Esophagus muscularis mucosa (tissue), 4 donors: Measurements from ENCODE around the gene PGM2. TPM values are rescaled to one million over a fixed set of nuclear protein-coding genes. Genes with fewer than 3 reads are reported as not detected.
"Not testable (repeated sequence)": the region's sequence is repeated elsewhere in the genome, so short reads cannot be mapped to it uniquely, and the experiment has no call there.

Experiments used
- DNase-seq: peaks from one replicate; pipeline ENCODE4 v3.0.0-alpha.2; 2017; ENCODE audit errors: extremely low spot score
- H3K27ac ChIP-seq, 4 donors: fragments of 200-600 bp; sonication (generic); replicated peaks in 1 of 4; 1 replicate in 3 of 4; 2 replicates in 1 of 4; pipeline ENCODE4 v1.5.1; 2016 to 2019; ENCODE audit warnings: mild to moderate bottlenecking in 1 of 4
- H3K27me3 ChIP-seq, 4 donors: fragments of 200-600 bp; sonication (generic); one replicate each; pipeline versions ENCODE4 v1.5.1 to v1.6.0; 2016 to 2019
- H3K36me3 ChIP-seq, 4 donors: fragments of 200-600 bp; sonication (generic); one replicate each; pipeline ENCODE4 v1.5.1; 2016 to 2019
- H3K4me1 ChIP-seq, 4 donors: fragments of 200-600 bp; sonication (generic); one replicate each; pipeline ENCODE4 v1.5.1; 2016 to 2019
- H3K4me3 ChIP-seq, 4 donors: fragments of 200-600 bp; sonication (generic); 1 replicate in 2 of 4; 2 replicates in 2 of 4; pipeline ENCODE4 v1.5.1; 2016 to 2019; ENCODE audit warnings: mild to moderate bottlenecking in 4 of 4, moderate library complexity in 1 of 4
- H3K9me3 ChIP-seq, 4 donors: fragments of 200-600 bp; sonication (generic); 1 replicate in 3 of 4; 2 replicates in 1 of 4; pipeline ENCODE4 v1.5.1; 2016 to 2019
- CTCF ChIP-seq, 3 experiments: fragments of 200-600 bp in 2 of 3; fragments of 450-650 bp in 1 of 3; sonication (generic) in 2 of 3; IDR thresholded peaks; one replicate each; pipeline ENCODE4 v1.5.1; 2017 to 2019; ENCODE audit warnings: antibody characterized with exemption in 3 of 3, mild to moderate bottlenecking in 2 of 3, moderate library complexity in 1 of 3
- EP300 ChIP-seq: sonication (generic); formaldehyde crosslinking; IDR thresholded peaks from one replicate; pipeline ENCODE4 v1.6.1; 2017; ENCODE audit warnings: antibody characterized with exemption
- POLR2A ChIP-seq: fragments of 450-650 bp; IDR thresholded peaks from one replicate; pipeline ENCODE4 v1.6.1; 2017; ENCODE audit warnings: antibody characterized with exemption, moderate library complexity, mild to moderate bottlenecking, low read depth
- POLR2AphosphoS5 ChIP-seq, 2 donors: sonication (generic); formaldehyde crosslinking; IDR thresholded peaks; one replicate each; pipeline ENCODE4 v1.6.1; 2017; ENCODE audit warnings: antibody characterized with exemption in 2 of 2
- WGBS: methylation state at CpG from one replicate; pipeline ENCODE4 v1.1.5; 2018; 5-methylcytosine and 5-hydroxymethylcytosine counted together
- intact Hi-C: fragments of 100-400 bp; cut with DNase I; formaldehyde crosslinking; loops from one replicate; pipeline ENCODE4 v1.15.1; 2023
- total RNA-seq, 4 donors: library from RNA; depleted of rRNA; stranded (reverse); fragments of >200 nt; gene quantifications; one replicate each; pipeline versions ENCODE4 v1.1.0 to v1.2.1, GENCODE V29; 2016

PGM2 gene
- 10 to 100 TPM; 17.4 to 19.2 (median 18.8) TPM for total RNA-seq

GRCh38 chr4:37826295-37827029, at the start of gene PGM2:
Gene PGM2 (plus strand): TSS chr4:37826686. CDS start chr4:37826733, 47 bp downstream.
- H3K4me1 ChIP-seq: peaks cover 18 to 37% (median 27%) of the 10 kb centered on the region in 4 donors
- H3K27ac ChIP-seq: peak within 1 kb of the TSS; percentile 83 to 92 (median 90)
- H3K36me3 ChIP-seq: peaks cover 6 to 16% (median 14%) of the 10 kb centered on the region in 4 donors
- DNase-seq: peak; percentile 95
- intact Hi-C loops: loop anchor here (5.0 to 10.0 kb wide), 4 partner anchors 46 to 151 kb away; partner anchors contain the start of gene RELL1
- 0% methylated on average over 10 of the region's 57 CpGs for WGBS
- H3K27me3 ChIP-seq: no peaks in the 10 kb centered on the region
- peak within 1 kb of the TSS; percentile 68 to 90 (median 87) for H3K4me3 ChIP-seq
- peak; percentile 19 for TF ChIP-seq POLR2A
- peak; percentile 95 to 97 for TF ChIP-seq POLR2AphosphoS5 (IDR thresholded peaks at IDR 0.05)
- no peak for TF ChIP-seq EP300
- peak in 2 of 3 experiments; percentile 7 to 16 for TF ChIP-seq CTCF (IDR thresholded peaks at IDR 0.05)
- H3K9me3 ChIP-seq: no peaks in the 10 kb centered on the region

GRCh38 chr4:37779896-37780295, 46.6 kb upstream of the PGM2 start:
- no peak for DNase-seq
- Histone ChIP-seq H3K4me1 (no peaks in the 10 kb centered on the region), H3K9me3 (no peaks in the 10 kb centered on the region), H3K36me3 (no peaks in the 10 kb centered on the region), H3K27ac (no peak overlapping the region), H3K27me3 (no peaks in the 10 kb centered on the region), H3K4me3 (no peak overlapping the region)
- TF ChIP-seq CTCF (IDR thresholded peaks at IDR 0.05) (no peak), POLR2A (no peak), POLR2AphosphoS5 (IDR thresholded peaks at IDR 0.05) (no peak), EP300 (no peak)
- intact Hi-C loops: no loop called here

GRCh38 chr4:37780444-37781130, 45.9 kb upstream of the PGM2 start:
- no peak overlapping the region for H3K27ac ChIP-seq
- no peak for DNase-seq
- H3K4me3 ChIP-seq: no peak overlapping the region
- no peaks in the 10 kb centered on the region for H3K36me3 ChIP-seq
- H3K27me3 ChIP-seq: no peaks in the 10 kb centered on the region
- TF ChIP-seq CTCF (IDR thresholded peaks at IDR 0.05) (peak in 1 of 3 experiments; percentile 2), POLR2AphosphoS5 (IDR thresholded peaks at IDR 0.05) (no peak), POLR2A (no peak)
- no peaks in the 10 kb centered on the region for H3K4me1 ChIP-seq
- intact Hi-C loops: no loop called here
- H3K9me3 ChIP-seq: no peaks in the 10 kb centered on the region
- WGBS: 50% methylated on average over 4 of the region's 4 CpGs

DNA sequence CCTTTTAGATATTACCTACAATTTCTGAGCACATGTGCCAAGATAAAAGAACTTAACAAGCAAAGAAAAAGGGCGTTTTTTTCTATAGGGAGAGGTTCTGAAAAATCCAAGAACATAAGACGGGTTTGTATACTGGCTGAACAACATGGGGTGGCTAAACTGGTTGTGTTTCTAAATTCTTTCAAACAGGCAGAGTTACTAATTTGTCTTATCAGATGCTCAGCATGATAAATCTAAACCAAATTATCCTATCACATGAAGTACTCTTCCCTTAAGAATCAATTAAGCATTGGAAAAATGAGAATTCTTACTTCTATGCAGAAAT, 45.4 kb upstream of the PGM2 start:
- intact Hi-C loops: no loop called here
- Histone ChIP-seq H3K27ac (no peak overlapping the region), H3K27me3 (no peaks in the 10 kb centered on the region), H3K4me1 (no peaks in the 10 kb centered on the region), H3K9me3 (no peaks in the 10 kb centered on the region), H3K36me3 (no peaks in the 10 kb centered on the region), H3K4me3 (no peak overlapping the region)
- 70% methylated on average over 2 of the region's 2 CpGs for WGBS
- no peak for DNase-seq
- TF ChIP-seq POLR2AphosphoS5 (IDR thresholded peaks at IDR 0.05): no peak
- no peak for TF ChIP-seq CTCF (IDR thresholded peaks at IDR 0.05)
- TF ChIP-seq EP300: no peak
- TF ChIP-seq POLR2A: no peak

- WGBS: 73% methylated on average over 2 of the region's 2 CpGs
- DNase-seq, H3K4me3 ChIP-seq, H3K27me3 ChIP-seq, H3K27ac ChIP-seq, intact Hi-C loops, H3K4me1 ChIP-seq, H3K36me3 ChIP-seq, H3K9me3 ChIP-seq: not testable (repeated sequence)
These were observed 40.2 kb upstream of the PGM2 start for GRCh38 chr4:37786267-37786666.

GRCh38 chr4:37787883-37788460, 38.5 kb upstream of the PGM2 start:
- H3K4me1 ChIP-seq, H3K4me3 ChIP-seq, intact Hi-C loops, H3K9me3 ChIP-seq, H3K27ac ChIP-seq, H3K27me3 ChIP-seq, H3K36me3 ChIP-seq, DNase-seq: not testable (repeated sequence)
- 95% methylated on average over 3 of the region's 3 CpGs for WGBS
